H9 (cell line): ENCODE data around the gene TMPRSS11A. TPM values are rescaled to one million over a fixed set of nuclear protein-coding genes. Genes with fewer than 3 reads are reported as not detected.

Experiments
- DNase-seq: peaks from one replicate; pipeline ENCODE4 v3.0.0-alpha.2; 2017
- H2AFZ ChIP-seq: one replicate; pipeline ENCODE4 v1.6.1; 2013; ENCODE audit warnings: mild to moderate bottlenecking, low read length, control low read depth, moderate library complexity
- H2AK5ac ChIP-seq: 2 replicates; pipeline ENCODE4 v1.6.1; 2013; ENCODE audit warnings: low read length, control low read depth, mixed read lengths; ENCODE audit not compliant: insufficient read length
- H2BK120ac ChIP-seq: one replicate; pipeline ENCODE4 v1.6.1; 2013; ENCODE audit warnings: low read depth, mild to moderate bottlenecking, low read length, control low read depth, inconsistent platforms; ENCODE audit not compliant: poor library complexity, severe bottlenecking
- H2BK12ac ChIP-seq: 2 replicates; pipeline ENCODE4 v1.6.1; 2013; ENCODE audit warnings: low read length, control low read depth, mixed read lengths, low read depth; ENCODE audit not compliant: insufficient read length
- H2BK15ac ChIP-seq: 2 replicates; pipeline ENCODE4 v1.6.1; 2013; ENCODE audit warnings: low read depth, low read length, control low read depth
- H2BK20ac ChIP-seq: one replicate; pipeline ENCODE4 v1.6.1; 2013; ENCODE audit warnings: low read depth, mild to moderate bottlenecking, low read length, control low read depth, inconsistent platforms; ENCODE audit not compliant: poor library complexity, severe bottlenecking
- H2BK5ac ChIP-seq: 2 replicates; pipeline ENCODE4 v1.6.1; 2013; ENCODE audit warnings: low read length, control low read depth, mixed read lengths; ENCODE audit not compliant: insufficient read length
- H3K14ac ChIP-seq: 2 replicates; pipeline ENCODE4 v1.6.1; 2013; ENCODE audit warnings: low read length, control low read depth; ENCODE audit not compliant: insufficient read depth
- H3K18ac ChIP-seq: 2 replicates; pipeline ENCODE4 v1.6.1; 2013; ENCODE audit warnings: low read depth, mild to moderate bottlenecking, mixed read lengths, low read length, control low read depth; ENCODE audit not compliant: insufficient read length
- H3K23ac ChIP-seq: 2 replicates; pipeline ENCODE4 v1.6.1; 2013; ENCODE audit warnings: low read length, control low read depth, mixed read lengths, low read depth; ENCODE audit not compliant: insufficient read length
- H3K23me2 ChIP-seq: 2 replicates; pipeline ENCODE4 v1.6.1; 2013; ENCODE audit warnings: low read depth, mild to moderate bottlenecking, mixed read lengths, low read length, control low read depth; ENCODE audit not compliant: insufficient read length, poor library complexity, severe bottlenecking
- H3K27ac ChIP-seq: 2 replicates; pipeline ENCODE4 v1.5.1; 2013; ENCODE audit warnings: low read length, control low read depth, mixed read lengths, low read depth; ENCODE audit not compliant: insufficient read length
- H3K27me3 ChIP-seq: 2 replicates; pipeline ENCODE4 v1.6.1; 2013; ENCODE audit warnings: low read length, control low read depth, inconsistent platforms; ENCODE audit not compliant: insufficient read depth
- H3K4ac ChIP-seq: 2 replicates; pipeline ENCODE4 v1.6.1; 2013; ENCODE audit warnings: low read depth, mild to moderate bottlenecking, control low read depth, inconsistent platforms, low read length, moderate library complexity
- H3K4me1 ChIP-seq: 2 replicates; pipeline ENCODE4 v1.6.1; 2013; ENCODE audit warnings: low read length, control low read depth, inconsistent platforms; ENCODE audit not compliant: insufficient read depth
- H3K4me2 ChIP-seq: 2 replicates; pipeline ENCODE4 v1.6.1; 2013; ENCODE audit warnings: low read length, control low read depth, mixed read lengths; ENCODE audit not compliant: insufficient read length, insufficient read depth
- H3K56ac ChIP-seq: 2 replicates; pipeline ENCODE4 v1.6.1; 2013; ENCODE audit warnings: low read depth, mild to moderate bottlenecking, mixed read lengths, low read length, control low read depth; ENCODE audit not compliant: insufficient read length
- H3K79me1 ChIP-seq: 2 replicates; pipeline ENCODE4 v1.6.1; 2013; ENCODE audit warnings: low read depth, mild to moderate bottlenecking, moderate library complexity, low read length, control low read depth, inconsistent platforms; ENCODE audit not compliant: insufficient read depth, poor library complexity, severe bottlenecking
- H3K79me2 ChIP-seq: 2 replicates; pipeline ENCODE4 v1.6.1; 2013; ENCODE audit warnings: low read length, control low read depth, inconsistent platforms; ENCODE audit not compliant: insufficient read depth
- H3K9ac ChIP-seq: 2 replicates; pipeline ENCODE4 v1.6.1; 2013; ENCODE audit warnings: low read length, control low read depth, mixed read lengths; ENCODE audit not compliant: insufficient read length; ENCODE audit errors: extremely low read depth
- H3K9me3 ChIP-seq: one replicate; pipeline ENCODE4 v1.6.1; 2013; ENCODE audit warnings: low read depth, low read length, inconsistent platforms; ENCODE audit not compliant: control insufficient read depth
- H3T11ph ChIP-seq: one replicate; pipeline ENCODE4 v1.6.1; 2013; ENCODE audit warnings: mild to moderate bottlenecking, low read length, control low read depth, inconsistent platforms
- H4K20me1 ChIP-seq: one replicate; pipeline ENCODE4 v1.6.1; 2013; ENCODE audit not compliant: control insufficient read depth, insufficient read length, insufficient read depth
- H4K5ac ChIP-seq: 2 replicates; pipeline ENCODE4 v1.6.1; 2013; ENCODE audit warnings: low read depth, mild to moderate bottlenecking, mixed read lengths, low read length, control low read depth; ENCODE audit not compliant: insufficient read length
- H4K8ac ChIP-seq: replicated peaks from 2 replicates; pipeline ENCODE4 v1.6.1; 2013; ENCODE audit warnings: low read length, control low read depth, mixed read lengths, low read depth; ENCODE audit not compliant: insufficient read length
- H4K91ac ChIP-seq: 2 replicates; pipeline ENCODE4 v1.6.1; 2013; ENCODE audit warnings: low read depth, mild to moderate bottlenecking, moderate library complexity, mixed read lengths, low read length, control low read depth; ENCODE audit not compliant: insufficient read length
- H3K27ac Mint-ChIP-seq, 3 experiments: 2 replicates in 2 of 3; 3 replicates in 1 of 3; pipeline ENCODE4 v1.8.0; 2020 to 2021; ENCODE audit warnings: mixed read lengths in 3 of 3, mild to moderate bottlenecking in 1 of 3, moderate library complexity in 1 of 3
- H3K27me3 Mint-ChIP-seq: 2 replicates; pipeline ENCODE4 v1.8.0; 2021; ENCODE audit warnings: low read depth, mild to moderate bottlenecking, moderate library complexity, mixed read lengths
- H3K36me3 Mint-ChIP-seq, 3 experiments: 2 replicates in 2 of 3; 3 replicates in 1 of 3; pipeline ENCODE4 v1.8.0; 2020 to 2021; ENCODE audit warnings: low read depth in 3 of 3, mixed read lengths in 3 of 3; ENCODE audit not compliant: insufficient read depth in 1 of 3
- H3K4me1 Mint-ChIP-seq, 2 experiments: 2 replicates each; pipeline ENCODE4 v1.8.0; 2020; ENCODE audit warnings: mixed read lengths in 2 of 2
- H3K4me3 Mint-ChIP-seq, 2 experiments: 2 replicates in 1 of 2; 3 replicates in 1 of 2; pipeline ENCODE4 v1.8.0; 2020 to 2021; ENCODE audit warnings: mild to moderate bottlenecking in 2 of 2, mixed read lengths in 2 of 2, moderate library complexity in 1 of 2
- H3K9me3 Mint-ChIP-seq, 2 experiments: 2 replicates in 1 of 2; 3 replicates in 1 of 2; pipeline ENCODE4 v1.8.0; 2020; ENCODE audit warnings: mild to moderate bottlenecking in 2 of 2, mixed read lengths in 2 of 2, moderate library complexity in 1 of 2
- CTCF ChIP-seq: fragments of 200-600 bp; sonication (generic); conservative IDR thresholded peaks from 3 replicates; pipeline ENCODE4 v1.8.0; 2021; ENCODE audit warnings: antibody characterized with exemption, mild to moderate bottlenecking
- WGBS: extraction: QIAGEN DNeasy Blood & Tissue Kit; methylation state at CpG from one replicate; pipeline ENCODE4 v1.1.7; 2013; ENCODE audit warnings: missing lambda C conversion rate, low lambda C conversion rate, mixed read lengths; ENCODE audit not compliant: insufficient read length; ENCODE audit errors: extremely low coverage; 5-methylcytosine and 5-hydroxymethylcytosine counted together
- total RNA-seq: library from RNA; stranded (reverse); gene quantifications from 2 replicates; pipeline ENCODE4 v1.2.1, GENCODE V29; 2021

TMPRSS11A gene
- total RNA-seq, 1 experiment from 2014 or later: not detected

GRCh38 chr4:67869580-67870190 lies 93.6 kb downstream of the TMPRSS11A start:
- Histone ChIP-seq H3K23ac (no peak overlapping the region), H3K14ac (no peak overlapping the region), H3K4ac (no peak overlapping the region), H2BK12ac (no peak overlapping the region), H4K8ac (no peak overlapping the region), H3K27me3 (no peaks in the 10 kb centered on the region), H3K4me1 (no peaks in the 10 kb centered on the region), H3K79me1 (no peaks in the 10 kb centered on the region), H3K18ac (no peak overlapping the region), H3K9me3 (no peaks in the 10 kb centered on the region), H4K5ac (no peak overlapping the region), H2BK120ac (no peak overlapping the region), H4K91ac (no peak overlapping the region), H2BK20ac (no peak overlapping the region), H4K20me1 (no peaks in the 10 kb centered on the region), H3K56ac (no peak overlapping the region), H3K4me2 (no peak overlapping the region), H2BK5ac (no peak overlapping the region), H3T11ph (no peak overlapping the region), H3K27ac (no peak overlapping the region), H3K23me2 (no peaks in the 10 kb centered on the region), H3K79me2 (no peaks in the 10 kb centered on the region), H2AK5ac (no peak overlapping the region), H2AFZ (no peak overlapping the region), H3K9ac (no peak overlapping the region), H2BK15ac (no peak overlapping the region)
- Mint-ChIP-seq H3K4me3 (no peak overlapping the region), H3K4me1 (no peaks in the 10 kb centered on the region), H3K36me3 (no peaks in the 10 kb centered on the region), H3K27me3 (no peaks in the 10 kb centered on the region), H3K9me3 (no peaks in the 10 kb centered on the region), H3K27ac (no peak overlapping the region)
- TF ChIP-seq CTCF: no peak
- DNase-seq: no peak
- WGBS: no CpG with 5 or more reads among the region's 4 CpGs
